Ectodermal cell (in vitro differentiated cells): ENCODE data around the gene RYR1.

Experiments
- H3K27ac ChIP-seq: 2 replicates; pipeline ENCODE4 v1.7.0; 2013; ENCODE audit warnings: mild to moderate bottlenecking, low read depth, low read length; ENCODE audit not compliant: insufficient read depth, poor library complexity, severe bottlenecking
- H3K27me3 ChIP-seq: 2 replicates; pipeline ENCODE4 v1.7.0; 2013; ENCODE audit warnings: mild to moderate bottlenecking, low read length; ENCODE audit not compliant: insufficient read depth, control insufficient read depth, poor library complexity, severe bottlenecking
- H3K36me3 ChIP-seq: one replicate; pipeline ENCODE4 v1.7.0; 2013; ENCODE audit warnings: low read length; ENCODE audit not compliant: control insufficient read depth, insufficient read depth
- H3K4me1 ChIP-seq: one replicate; pipeline ENCODE4 v1.7.0; 2013; ENCODE audit warnings: low read length; ENCODE audit not compliant: control insufficient read depth, insufficient read depth
- H3K4me3 ChIP-seq: 2 replicates; pipeline ENCODE4 v1.7.0; 2013; ENCODE audit warnings: low read depth, low read length, control low read depth; ENCODE audit not compliant: insufficient read depth
- H3K9me3 ChIP-seq: 2 replicates; pipeline ENCODE4 v1.7.0; 2013; ENCODE audit warnings: mild to moderate bottlenecking, low read length, moderate library complexity; ENCODE audit not compliant: control insufficient read depth
- WGBS, 2 experiments: methylation state at CpG; one replicate each; pipeline ENCODE4 v1.1.7; 2013; ENCODE audit warnings: missing lambda C conversion rate in 2 of 2; 5-methylcytosine and 5-hydroxymethylcytosine counted together

RYR1 gene

DNA sequence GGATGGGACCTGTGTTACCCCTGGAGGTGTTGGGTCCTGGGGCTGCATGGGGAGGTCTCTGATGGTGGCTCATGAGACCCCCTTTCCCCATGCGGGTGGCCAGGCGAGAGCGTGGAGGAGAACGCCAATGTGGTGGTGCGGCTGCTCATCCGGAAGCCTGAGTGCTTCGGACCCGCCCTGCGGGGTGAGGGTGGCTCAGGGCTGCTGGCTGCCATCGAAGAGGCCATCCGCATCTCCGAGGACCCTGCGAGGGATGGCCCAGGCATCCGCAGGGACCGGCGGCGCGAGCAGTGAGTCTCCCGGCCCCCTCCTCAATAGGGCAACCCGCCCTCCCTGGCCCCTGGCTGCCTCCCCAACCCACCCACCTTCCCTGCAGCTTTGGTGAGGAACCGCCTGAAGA, 66.0 kb downstream of the RYR1 start:
- Histone ChIP-seq H3K27ac (no peak overlapping the region), H3K9me3 (no peaks in the 10 kb centered on the region), H3K27me3 (no peaks in the 10 kb centered on the region), H3K36me3 (no peaks in the 10 kb centered on the region), H3K4me1 (no peaks in the 10 kb centered on the region), H3K4me3 (no peak overlapping the region)
- 95 to 97% methylated on average over 21 of the region's 21 CpGs for WGBS, 2 experiments

- no peaks in the 10 kb centered on the region for H3K27me3 ChIP-seq
- H3K27ac ChIP-seq, result no peak overlapping the region
- no peaks in the 10 kb centered on the region for H3K9me3 ChIP-seq
- 91 to 92% methylated on average over 11 of the region's 11 CpGs for WGBS, 2 experiments
- H3K36me3 ChIP-seq, result no peaks in the 10 kb centered on the region
- H3K4me3 ChIP-seq, result no peak overlapping the region
- H3K4me1 ChIP-seq, result no peaks in the 10 kb centered on the region
Observed at GRCh38 chr19:38500450-38500849, 67.0 kb downstream of the RYR1 start.

DNA sequence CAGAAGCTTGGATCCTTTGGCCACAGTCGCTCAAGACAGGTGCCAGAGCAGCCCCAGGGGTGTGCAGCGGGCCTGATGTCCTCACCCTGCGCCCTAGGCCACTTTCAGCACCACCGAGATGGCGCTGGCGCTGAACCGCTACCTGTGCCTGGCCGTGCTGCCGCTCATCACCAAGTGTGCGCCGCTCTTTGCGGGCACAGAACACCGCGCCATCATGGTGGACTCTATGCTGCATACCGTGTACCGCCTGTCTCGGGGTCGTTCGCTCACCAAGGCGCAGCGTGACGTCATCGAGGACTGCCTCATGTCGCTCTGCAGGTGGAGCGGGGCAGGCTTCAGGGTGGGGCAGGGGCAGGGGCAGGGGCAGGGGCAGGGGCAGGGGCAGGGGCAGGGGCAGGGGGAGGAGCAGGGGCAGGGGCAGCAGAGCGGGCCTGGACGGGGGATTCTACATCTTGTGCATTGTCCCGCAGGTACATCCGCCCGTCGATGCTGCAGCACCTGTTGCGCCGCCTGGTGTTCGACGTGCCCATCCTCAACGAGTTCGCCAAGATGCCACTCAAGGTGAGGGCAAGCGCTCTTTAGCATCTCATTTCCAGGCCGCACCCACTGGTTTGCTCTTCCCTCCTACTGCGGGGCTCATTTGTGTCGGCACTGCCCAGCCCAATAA, 69.1 kb downstream of the RYR1 start:
- Histone ChIP-seq H3K4me1 (no peaks in the 10 kb centered on the region), H3K27me3 (no peaks in the 10 kb centered on the region), H3K27ac (no peak overlapping the region), H3K9me3 (no peaks in the 10 kb centered on the region), H3K36me3 (no peaks in the 10 kb centered on the region), H3K4me3 (no peak overlapping the region)
- 93 to 94% methylated on average over 41 of the region's 41 CpGs for WGBS, 2 experiments

- 90 to 92% methylated on average over 4 of the region's 4 CpGs for WGBS, 2 experiments
Observed at GRCh38 chr19:38503077-38503410, 69.6 kb downstream of the RYR1 start.

DNA sequence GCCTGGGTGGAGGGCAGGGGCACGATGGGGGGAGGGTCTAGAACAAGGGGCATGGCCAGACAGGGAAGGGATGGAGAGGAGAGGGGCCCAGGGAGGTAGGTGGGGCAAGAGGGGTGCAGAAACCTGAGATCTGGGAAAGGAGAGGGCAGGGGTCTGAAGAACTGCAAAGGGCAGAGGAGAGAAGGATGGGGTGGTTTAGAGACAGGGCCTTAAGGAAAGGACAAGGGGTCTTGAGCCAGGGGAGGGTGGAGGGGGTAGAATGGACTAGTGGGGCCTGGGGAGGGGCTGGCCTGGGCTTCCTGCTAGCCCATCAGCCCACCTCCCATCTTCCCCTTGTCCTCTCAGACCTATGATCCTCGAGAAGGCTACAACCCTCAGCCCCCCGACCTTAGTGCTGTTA, 72.5 kb downstream of the RYR1 start:
- WGBS, 2 experiments, result 83 to 89% methylated on average over 3 of the region's 3 CpGs
- H3K4me3 ChIP-seq, result no peak overlapping the region
- H3K9me3 ChIP-seq, result no peaks in the 10 kb centered on the region
- no peaks in the 10 kb centered on the region for H3K27me3 ChIP-seq
- no peaks in the 10 kb centered on the region for H3K36me3 ChIP-seq
- H3K27ac ChIP-seq, result no peak overlapping the region
- no peaks in the 10 kb centered on the region for H3K4me1 ChIP-seq

More at GRCh38 chr19:38503077-38503410, 69.6 kb downstream of the RYR1 start:
- Histone ChIP-seq H3K4me1 (no peaks in the 10 kb centered on the region), H3K27ac (no peak overlapping the region), H3K36me3 (no peaks in the 10 kb centered on the region), H3K4me3 (no peak overlapping the region), H3K27me3 (no peaks in the 10 kb centered on the region), H3K9me3 (no peaks in the 10 kb centered on the region)

GRCh38 chr19:38506375-38506722, 72.9 kb downstream of the RYR1 start:
- H3K4me3 ChIP-seq, result no peak overlapping the region
- H3K27ac ChIP-seq, result no peak overlapping the region
- H3K9me3 ChIP-seq, result no peaks in the 10 kb centered on the region
- WGBS, 2 experiments, result 93 to 94% methylated on average over 11 of the region's 11 CpGs
- no peaks in the 10 kb centered on the region for H3K4me1 ChIP-seq
- H3K27me3 ChIP-seq, result no peaks in the 10 kb centered on the region
- H3K36me3 ChIP-seq, result no peaks in the 10 kb centered on the region

DNA sequence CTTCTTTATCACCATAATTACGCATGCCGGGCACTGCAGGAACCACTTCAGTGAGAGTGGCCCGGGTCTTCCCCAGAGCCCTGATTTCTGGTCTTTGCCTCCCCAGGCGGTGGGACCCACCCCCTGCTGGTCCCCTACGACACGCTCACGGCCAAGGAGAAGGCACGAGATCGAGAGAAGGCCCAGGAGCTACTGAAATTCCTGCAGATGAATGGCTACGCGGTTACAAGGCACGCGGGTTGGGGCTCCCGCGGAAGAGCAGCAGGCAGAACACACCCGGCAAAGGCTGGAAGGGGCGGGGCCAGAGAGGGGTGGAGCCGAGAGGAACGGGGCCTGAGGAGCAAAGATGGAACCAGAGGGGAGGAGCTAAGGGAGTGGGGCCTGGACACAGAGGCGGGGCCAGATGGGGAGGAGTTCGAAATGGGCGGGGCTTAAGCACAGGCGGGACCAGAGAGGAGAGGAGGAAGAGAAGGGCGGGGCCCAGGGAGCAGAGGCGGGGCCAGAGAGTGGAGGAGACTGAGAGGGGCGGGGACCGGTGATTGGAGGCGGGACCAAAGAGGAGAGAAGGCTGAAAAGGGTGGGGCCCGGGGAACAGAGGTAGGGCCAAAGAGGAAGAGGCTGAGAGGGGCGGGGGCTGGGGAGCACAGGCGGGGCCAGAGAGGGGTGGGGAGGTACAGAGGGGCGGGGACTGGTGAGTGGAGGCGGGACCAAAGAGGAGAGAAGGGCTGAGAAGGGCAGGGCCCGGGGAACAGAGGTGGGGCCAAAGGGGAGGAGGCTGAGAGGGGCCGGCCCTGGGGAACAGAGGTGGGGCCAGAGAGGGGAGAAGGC, 73.4 kb downstream of the RYR1 start:
- Histone ChIP-seq H3K36me3 (no peaks in the 10 kb centered on the region), H3K27ac (no peak overlapping the region), H3K4me3 (no peak overlapping the region), H3K27me3 (no peaks in the 10 kb centered on the region), H3K9me3 (no peaks in the 10 kb centered on the region), H3K4me1 (no peaks in the 10 kb centered on the region)
- WGBS, 2 experiments, result 61 to 64% methylated on average over 35 of the region's 35 CpGs

- 89 to 91% methylated on average over 12 of the region's 12 CpGs for WGBS, 2 experiments
- Histone ChIP-seq H3K36me3 (no peaks in the 10 kb centered on the region), H3K4me1 (no peaks in the 10 kb centered on the region), H3K9me3 (no peaks in the 10 kb centered on the region), H3K27ac (no peak overlapping the region), H3K4me3 (no peak overlapping the region), H3K27me3 (no peaks in the 10 kb centered on the region)
Observed at GRCh38 chr19:38507551-38508127, 74.1 kb downstream of the RYR1 start.

DNA sequence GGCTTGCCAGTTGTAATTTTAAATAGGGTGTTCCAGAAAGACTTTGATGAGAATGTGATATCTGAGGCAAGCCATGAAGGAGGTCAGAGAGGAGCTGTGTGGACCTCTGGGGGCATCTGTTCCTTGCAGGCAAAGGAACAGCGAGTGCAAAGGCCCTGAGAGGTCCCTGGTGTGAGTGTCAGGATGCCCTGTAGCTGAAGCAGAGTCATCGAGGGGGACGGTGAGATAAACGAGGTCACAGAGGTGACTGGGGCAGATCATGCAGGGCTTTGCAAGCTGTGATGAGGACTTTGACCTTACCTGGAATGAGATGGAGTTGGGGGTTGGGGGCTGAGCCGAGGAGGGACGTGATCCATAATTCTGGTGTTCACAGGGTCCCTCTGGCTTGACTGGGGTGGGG, 75.0 kb downstream of the RYR1 start:
- no peaks in the 10 kb centered on the region for H3K36me3 ChIP-seq
- H3K4me3 ChIP-seq, result no peak overlapping the region
- 87 to 95% methylated on average over 6 of the region's 6 CpGs for WGBS, 2 experiments
- no peaks in the 10 kb centered on the region for H3K4me1 ChIP-seq
- no peaks in the 10 kb centered on the region for H3K9me3 ChIP-seq
- no peak overlapping the region for H3K27ac ChIP-seq
- H3K27me3 ChIP-seq, result no peaks in the 10 kb centered on the region

- Histone ChIP-seq H3K4me1 (no peaks in the 10 kb centered on the region), H3K36me3 (no peaks in the 10 kb centered on the region), H3K27ac (no peak overlapping the region), H3K4me3 (no peak overlapping the region), H3K27me3 (no peaks in the 10 kb centered on the region), H3K9me3 (no peaks in the 10 kb centered on the region)
- WGBS, 2 experiments, result 93 to 100% methylated on average over 2 of the region's 2 CpGs
Observed at GRCh38 chr19:38509027-38509426, 75.5 kb downstream of the RYR1 start.
